Choroid plexus epithelial cell (primary cell): ENCODE results near the gene KRTAP26-1.

Experiments
- DNase-seq: peaks from one replicate; pipeline ENCODE4 v3.0.0-alpha.2; 2010; ENCODE audit warnings: low read depth
- H3K4me3 ChIP-seq: 2 replicates; pipeline ENCODE4 v1.5.1; 2011; ENCODE audit warnings: low read depth, mild to moderate bottlenecking, control low read depth, low read length, moderate library complexity
- CTCF ChIP-seq: conservative IDR thresholded peaks from 2 replicates; pipeline ENCODE4 v1.5.1; 2011; ENCODE audit warnings: low read depth, mild to moderate bottlenecking, control low read depth, inconsistent platforms, low read length, moderate library complexity

Gene KRTAP26-1

DNA sequence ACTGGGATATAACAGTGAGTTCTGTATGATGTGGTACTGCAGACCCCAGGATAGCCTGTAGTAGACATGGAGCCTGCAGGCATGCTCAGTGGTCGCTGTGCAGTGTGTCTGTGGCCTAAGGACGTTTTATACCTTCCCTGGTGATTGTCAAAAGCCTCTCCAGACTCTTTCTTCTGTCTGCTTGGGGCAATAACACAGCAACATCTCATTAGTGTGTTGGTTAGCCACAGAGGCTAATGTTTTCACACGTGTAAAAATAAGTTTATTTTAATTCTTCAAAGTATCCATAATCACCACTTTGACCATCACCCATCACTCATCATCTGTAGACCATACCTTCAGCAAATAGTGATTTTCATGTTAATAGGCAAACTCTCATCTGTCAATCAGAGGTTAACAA lies 37.3 kb downstream of the KRTAP26-1 start, which contains the start of gene KRTAP24-1:
Gene KRTAP24-1, minus strand, starts transcription at position 101 of the 400 bp plus-strand sequence. Its CDS starts 18 bp downstream, at position 83.
- no peak for DNase-seq
- no peak for TF ChIP-seq CTCF
- no peak within 1 kb of the TSS for H3K4me3 ChIP-seq

DNA sequence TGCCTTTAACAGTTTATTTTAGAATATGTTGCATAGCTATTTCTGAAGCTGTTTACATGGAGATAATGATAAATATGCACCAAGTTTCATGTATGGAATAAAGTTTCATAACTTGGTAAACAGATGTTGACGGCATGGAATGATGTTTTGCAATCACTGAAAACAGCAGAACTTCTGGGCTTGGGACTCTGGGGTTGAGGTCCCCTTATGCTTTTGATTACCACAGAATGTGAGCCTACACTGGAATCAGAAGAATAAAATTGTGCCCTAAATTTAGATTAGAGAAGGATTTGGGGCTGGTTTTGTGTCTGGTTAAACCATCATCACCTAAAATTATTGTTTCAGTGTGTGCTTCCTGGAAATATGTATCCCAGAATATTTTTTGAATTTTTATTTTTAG lies 48.5 kb downstream of the KRTAP26-1 start:
- DNase-seq, result no peak
- TF ChIP-seq CTCF, result no peak
- no peak overlapping the region for H3K4me3 ChIP-seq

- TF ChIP-seq CTCF, result no peak
- no peak overlapping the region for H3K4me3 ChIP-seq
- DNase-seq, result peak; percentile 8
Observed at GRCh38 chr21:30271156-30271555, 49.0 kb downstream of the KRTAP26-1 start.

DNA sequence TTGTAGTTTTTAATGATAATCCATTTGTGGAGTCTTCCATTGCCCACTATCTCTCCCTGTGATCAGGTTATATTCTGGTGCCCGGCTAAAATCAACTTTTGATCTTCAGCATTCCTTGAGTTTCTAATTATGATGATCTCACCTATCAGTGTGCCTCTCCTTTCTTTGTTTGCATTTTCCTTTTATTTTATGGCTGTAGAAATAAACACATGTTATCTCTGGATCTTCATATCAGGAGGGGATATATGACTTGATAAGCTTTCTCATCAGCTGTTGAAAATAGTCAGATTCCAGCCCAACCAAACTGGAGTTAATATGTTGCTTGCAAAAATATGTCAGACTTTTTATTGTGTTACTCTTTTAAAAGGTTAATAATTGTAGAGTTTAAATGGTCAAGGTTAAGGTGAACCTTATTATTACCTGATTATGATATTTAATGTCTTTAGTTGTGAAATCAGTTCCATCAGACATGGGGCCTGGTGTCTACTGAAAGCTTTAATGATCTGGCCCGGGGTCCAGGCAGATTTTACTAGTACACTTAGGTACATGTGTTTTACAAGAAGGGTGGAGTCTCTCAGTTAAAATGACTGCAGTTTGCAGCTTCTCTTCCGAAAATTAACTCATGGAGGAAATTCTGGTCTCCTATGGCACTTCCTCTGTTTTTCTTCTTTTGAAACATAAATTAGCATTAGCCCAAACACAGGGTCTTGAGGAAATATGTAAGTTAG lies 50.1 kb downstream of the KRTAP26-1 start:
- no peak overlapping the region for H3K4me3 ChIP-seq
- TF ChIP-seq CTCF, result no peak
- DNase-seq, result no peak
